HepG2 (cell line): ENCODE results near the gene CCDC30. TPM values are rescaled to one million over a fixed set of nuclear protein-coding genes. Genes with fewer than 3 reads are reported as not detected.
A peak's percentile ranks its signal among the peaks of the same experiment; 100 is the strongest.

Source experiments
- ASH2L ChIP-seq: fragments of 300-600, 200-600 bp; sonication (generic); IDR thresholded peaks from 2 replicates; pipeline ENCODE4 v1.7.0; 2017; ENCODE audit warnings: low read depth, mild to moderate bottlenecking, moderate library complexity, mixed read lengths, low read length; ENCODE audit not compliant: insufficient read length
- HBP1 ChIP-seq: IDR thresholded peaks from 2 replicates; pipeline ENCODE4 v1.6.1; 2016; ENCODE audit warnings: low read depth, control low read depth
- NR2C2 ChIP-seq: sonication (generic); formaldehyde crosslinking; IDR thresholded peaks from 2 replicates; pipeline ENCODE4 v1.4.0; 2020; ENCODE audit warnings: missing genetic modification reagents, mild to moderate bottlenecking, moderate library complexity, borderline replicate concordance
- SNAI1 ChIP-seq: sonication (generic); formaldehyde crosslinking; IDR thresholded peaks from 2 replicates; pipeline ENCODE4 v1.5.0; 2020; ENCODE audit warnings: mild to moderate bottlenecking, missing genetic modification reagents, borderline replicate concordance
- ZFP36L2 ChIP-seq: sonication (generic); formaldehyde crosslinking; IDR thresholded peaks from 2 replicates; pipeline ENCODE4 v1.4.0; 2020; ENCODE audit warnings: missing genetic modification reagents
- ZNF318 ChIP-seq: sonication (generic); formaldehyde crosslinking; IDR thresholded peaks from 2 replicates; pipeline ENCODE4 v1.4.0; 2020; ENCODE audit warnings: mild to moderate bottlenecking, missing genetic modification reagents
- ZNF326 ChIP-seq: sonication (generic); formaldehyde crosslinking; IDR thresholded peaks from 2 replicates; pipeline ENCODE4 v1.4.0; 2020; ENCODE audit warnings: missing genetic modification reagents, borderline replicate concordance
- ZNF430 ChIP-seq: sonication (generic); formaldehyde crosslinking; IDR thresholded peaks from 2 replicates; pipeline ENCODE4 v1.9.0; 2021; ENCODE audit warnings: mild to moderate bottlenecking, missing genetic modification reagents
- polyA plus RNA-seq, 8 experiments: library from polyadenylated mRNA; depleted of rRNA in 3 of 8; stranded (reverse) in 7 of 8; unstranded in 1 of 8; fragments of >200 nt; fragmentation: Illumina TruSeq in 4 of 8; extraction: Trizol in 4 of 8; gene quantifications; 2 replicates each; pipeline versions ENCODE4 v1.2.1 to v1.2.3, GENCODE V29; 2011 to 2016; ENCODE audit warnings: low read depth in 4 of 8, missing spikeins in 1 of 8, mixed read lengths in 1 of 8; ENCODE audit not compliant: insufficient read depth in 1 of 8
- total RNA-seq, 5 experiments: library from RNA; depleted of rRNA; stranded (reverse); fragments of >200 nt; fragmentation: Illumina TruSeq; extraction: Trizol; gene quantifications; 2 replicates each; pipeline ENCODE4 v1.2.3, GENCODE V29; 2016; ENCODE audit warnings: low read depth in 1 of 5
- TF ChIP-seq, protein P1 (sequence below): IDR thresholded peaks from 2 replicates; pipeline ENCODE4 v1.6.1; 2012; ENCODE audit warnings: low read depth, low read length, improper control_type of control experiment
- TF ChIP-seq, protein P2 (sequence below): sonication (generic); formaldehyde crosslinking; IDR thresholded peaks from 2 replicates; pipeline ENCODE4 v1.4.0; 2020; ENCODE audit warnings: missing genetic modification reagents

CCDC30 gene
- total and polyA plus RNA-seq, 2 of the 13 experiments (the other 11 are each of a cell fraction or from before 2014, with no cell fraction given) = 0.25 to 0.77 TPM

DNA sequence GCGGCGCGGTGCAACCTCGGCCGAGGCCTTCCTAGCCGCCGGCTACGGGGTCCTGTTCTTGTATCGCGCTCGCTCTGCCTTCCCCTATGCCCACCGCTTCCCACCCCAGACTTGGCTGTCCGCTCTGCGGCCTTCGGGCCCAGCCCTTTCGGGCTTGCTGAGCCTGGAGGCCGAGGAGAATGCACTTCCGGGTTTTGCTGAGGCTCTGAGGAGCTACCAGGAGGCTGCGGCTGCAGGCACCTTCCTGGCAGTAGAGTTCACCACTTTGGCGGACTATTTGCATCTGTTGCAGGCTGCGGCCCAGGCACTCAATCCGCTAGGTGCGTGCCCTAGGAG is 6.4 kb upstream of the CCDC30 start (continued):
- no peak for TF ChIP-seq ZNF318 (CRISPR knock-in tag)
- TF ChIP-seq, protein P1, sequence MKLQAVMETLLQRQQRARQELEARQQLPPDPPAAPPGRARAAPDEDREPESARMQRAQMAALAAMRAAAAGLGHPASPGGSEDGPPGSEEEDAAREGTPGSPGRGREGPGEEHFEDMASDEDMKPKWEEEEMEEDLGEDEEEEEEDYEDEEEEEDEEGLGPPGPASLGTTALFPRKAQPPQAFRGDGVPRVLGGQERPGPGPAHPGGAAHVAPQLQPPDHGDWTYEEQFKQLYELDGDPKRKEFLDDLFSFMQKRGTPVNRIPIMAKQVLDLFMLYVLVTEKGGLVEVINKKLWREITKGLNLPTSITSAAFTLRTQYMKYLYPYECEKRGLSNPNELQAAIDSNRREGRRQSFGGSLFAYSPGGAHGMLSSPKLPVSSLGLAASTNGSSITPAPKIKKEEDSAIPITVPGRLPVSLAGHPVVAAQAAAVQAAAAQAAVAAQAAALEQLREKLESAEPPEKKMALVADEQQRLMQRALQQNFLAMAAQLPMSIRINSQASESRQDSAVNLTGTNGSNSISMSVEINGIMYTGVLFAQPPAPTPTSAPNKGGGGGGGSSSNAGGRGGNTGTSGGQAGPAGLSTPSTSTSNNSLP = no peak
- TF ChIP-seq ZNF430 (CRISPR knock-in tag) = peak; percentile 80
- no peak for TF ChIP-seq ZNF326 (CRISPR knock-in tag)
- no peak for TF ChIP-seq ZFP36L2
- TF ChIP-seq NR2C2 (CRISPR knock-in tag) = peak; percentile 80
- TF ChIP-seq SNAI1 (CRISPR knock-in tag) = no peak
- peak; percentile 5 for TF ChIP-seq ASH2L
- TF ChIP-seq, protein P2, sequence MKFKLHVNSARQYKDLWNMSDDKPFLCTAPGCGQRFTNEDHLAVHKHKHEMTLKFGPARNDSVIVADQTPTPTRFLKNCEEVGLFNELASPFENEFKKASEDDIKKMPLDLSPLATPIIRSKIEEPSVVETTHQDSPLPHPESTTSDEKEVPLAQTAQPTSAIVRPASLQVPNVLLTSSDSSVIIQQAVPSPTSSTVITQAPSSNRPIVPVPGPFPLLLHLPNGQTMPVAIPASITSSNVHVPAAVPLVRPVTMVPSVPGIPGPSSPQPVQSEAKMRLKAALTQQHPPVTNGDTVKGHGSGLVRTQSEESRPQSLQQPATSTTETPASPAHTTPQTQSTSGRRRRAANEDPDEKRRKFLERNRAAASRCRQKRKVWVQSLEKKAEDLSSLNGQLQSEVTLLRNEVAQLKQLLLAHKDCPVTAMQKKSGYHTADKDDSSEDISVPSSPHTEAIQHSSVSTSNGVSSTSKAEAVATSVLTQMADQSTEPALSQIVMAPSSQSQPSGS (CRISPR knock-in tag) = no peak
- no peak for TF ChIP-seq HBP1 (CRISPR knock-in tag)
